Measurements from ENCODE around the gene GYPE. TPM values are rescaled to one million over a fixed set of nuclear protein-coding genes. Genes with fewer than 3 reads are reported as not detected.
"Not testable (repeated sequence)": the region's sequence is repeated elsewhere in the genome, so short reads cannot be mapped to it uniquely, and the experiment has no call there.

The GYPE gene
- total and polyA plus RNA-seq, 4 experiments from 2014 or later: 0.58 to 1.6 (median 1.3) TPM; not detected in 1

DNA sequence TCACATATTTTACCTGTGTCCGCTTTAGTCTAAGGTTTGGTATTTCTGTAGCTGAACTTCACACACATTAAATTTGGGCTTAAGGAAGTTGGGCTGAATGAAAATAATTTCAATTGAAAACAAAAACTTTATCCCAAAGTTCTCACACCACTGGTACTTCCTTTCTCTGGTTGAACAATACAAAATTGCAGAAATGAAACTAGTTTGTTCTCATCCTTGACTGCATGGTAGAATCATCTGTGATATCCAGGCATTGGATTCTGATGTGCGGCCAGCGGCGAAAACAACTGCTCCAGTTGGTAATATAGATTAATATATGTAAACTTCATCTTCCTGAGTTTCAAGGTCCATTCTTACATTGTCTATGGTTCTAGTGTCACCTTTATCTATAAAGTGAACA, 15.0 kb downstream of the GYPE start:
- H3K36me3 ChIP-seq (ENCODE audit: insufficient read depth, low read length); H3K27ac Mint-ChIP-seq; H3K4me3 ChIP-seq (ENCODE audit: low read length in 2 of 2); H3K36me3 Mint-ChIP-seq; DNase-seq; intact Hi-C loops (cut with micrococcal nuclease); CTCF ChIA-PET (ENCODE audit: partially characterized antibody); H3K4me1 ChIP-seq (ENCODE audit: insufficient read depth, low read length); H3K9me3 Mint-ChIP-seq; H3K4me3 Mint-ChIP-seq; POLR2A ChIA-PET (ENCODE audit: partially characterized antibody); H3K9me3 ChIP-seq (ENCODE audit: control insufficient read depth in 1 of 2, low read length in 2 of 2); H3K27me3 ChIP-seq (ENCODE audit: insufficient read depth, low read length); H3K27me3 Mint-ChIP-seq; H3K4me1 Mint-ChIP-seq; H3K27ac ChIP-seq (ENCODE audit: low read depth, low read length): not testable (repeated sequence)

DNA sequence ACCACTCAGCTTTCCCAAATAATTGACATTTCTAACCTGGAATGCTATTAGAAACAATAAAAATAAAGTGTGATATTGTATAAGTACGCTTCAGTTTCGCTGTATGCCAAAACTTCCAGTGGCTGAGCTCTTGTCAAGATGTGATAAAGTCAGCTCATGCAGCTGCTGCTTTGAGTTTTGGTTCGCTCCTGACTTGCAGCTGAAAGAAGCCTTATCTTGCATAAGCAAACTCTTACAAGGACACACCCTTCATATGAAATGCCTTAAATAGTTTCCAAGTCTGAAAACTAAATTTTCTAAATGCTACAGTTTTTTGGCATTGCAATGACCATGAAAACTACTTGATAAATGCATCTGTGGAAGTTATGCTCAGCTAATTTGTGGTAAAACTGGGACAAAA, 17.2 kb downstream of the GYPE start:
- H3K27me3 Mint-ChIP-seq; H3K36me3 ChIP-seq (ENCODE audit: insufficient read depth, low read length); H3K36me3 Mint-ChIP-seq; H3K4me3 ChIP-seq (ENCODE audit: low read length in 2 of 2); H3K27ac Mint-ChIP-seq; DNase-seq; H3K4me1 ChIP-seq (ENCODE audit: insufficient read depth, low read length); H3K9me3 ChIP-seq (ENCODE audit: control insufficient read depth in 1 of 2, low read length in 2 of 2); H3K4me3 Mint-ChIP-seq; H3K27me3 ChIP-seq (ENCODE audit: insufficient read depth, low read length); H3K27ac ChIP-seq (ENCODE audit: low read depth, low read length); POLR2A ChIA-PET (ENCODE audit: partially characterized antibody); H3K4me1 Mint-ChIP-seq; H3K9me3 Mint-ChIP-seq; CTCF ChIA-PET (ENCODE audit: partially characterized antibody); intact Hi-C loops (cut with micrococcal nuclease): not testable (repeated sequence)

DNA sequence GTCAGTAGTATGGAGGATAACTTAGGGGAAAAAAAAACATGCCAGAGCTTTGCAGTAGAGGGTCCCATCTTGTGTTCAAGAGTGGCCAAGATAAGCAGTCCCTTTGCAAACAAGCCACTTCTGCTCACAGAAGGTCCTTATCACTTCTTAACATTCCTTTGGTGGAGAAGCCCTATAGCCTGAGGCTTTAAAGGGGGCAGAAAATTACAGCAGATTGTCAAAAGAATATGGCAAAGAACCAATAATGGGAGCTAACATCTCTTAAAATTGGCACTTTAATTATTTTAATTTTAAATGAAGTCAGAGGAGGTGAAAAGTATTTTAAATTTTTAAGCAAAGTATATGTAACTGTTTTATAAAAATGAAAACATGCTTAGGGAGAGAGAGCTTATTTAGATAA, 20.4 kb downstream of the GYPE start:
- intact Hi-C loops (cut with micrococcal nuclease); H3K4me3 Mint-ChIP-seq: not testable (repeated sequence)

DNA sequence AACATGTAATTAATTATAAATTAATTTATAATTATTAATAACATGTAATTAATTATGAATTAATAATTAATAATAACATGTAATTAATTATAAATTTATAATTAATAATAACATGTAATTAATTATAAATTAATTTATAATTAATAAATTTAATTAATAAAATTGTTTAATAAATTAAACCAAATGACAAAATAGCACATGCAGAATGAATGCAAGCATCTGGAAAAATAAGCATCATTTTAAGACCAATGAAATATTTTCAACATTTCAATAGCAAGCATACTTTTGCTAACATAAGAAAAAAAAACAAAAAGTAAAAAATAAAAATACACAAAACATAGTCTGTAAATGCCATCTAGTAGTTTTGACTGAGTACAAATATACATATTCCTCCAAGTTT, 21.8 kb downstream of the GYPE start:
- Mint-ChIP-seq H3K4me3 (no peak overlapping the region), H3K27me3 (no peaks in the 10 kb centered on the region), H3K4me1 (no peaks in the 10 kb centered on the region), H3K9me3 (no peaks in the 10 kb centered on the region), H3K27ac (no peak overlapping the region), H3K36me3 (no peaks in the 10 kb centered on the region)
- ChIA-PET POLR2A (ENCODE audit: partially characterized antibody) (no interaction called here), CTCF (ENCODE audit: partially characterized antibody) (no interaction called here)
- Histone ChIP-seq H3K27ac (ENCODE audit: low read depth, low read length) (no peak overlapping the region), H3K4me3 (ENCODE audit: low read length in 2 of 2) (no peak overlapping the region), H3K36me3 (ENCODE audit: insufficient read depth, low read length) (no peaks in the 10 kb centered on the region), H3K9me3 (ENCODE audit: control insufficient read depth in 1 of 2, low read length in 2 of 2) (no peaks in the 10 kb centered on the region), H3K27me3 (ENCODE audit: insufficient read depth, low read length) (no peaks in the 10 kb centered on the region), H3K4me1 (ENCODE audit: insufficient read depth, low read length) (no peaks in the 10 kb centered on the region)
- intact Hi-C loops (cut with micrococcal nuclease): no loop called here
- DNase-seq: no peak

More for the DNA sequence above, 20.4 kb downstream of the GYPE start:
- H3K27me3 Mint-ChIP-seq; H3K4me3 ChIP-seq (ENCODE audit: low read length in 2 of 2); DNase-seq; H3K27ac ChIP-seq (ENCODE audit: low read depth, low read length); H3K36me3 Mint-ChIP-seq; H3K36me3 ChIP-seq (ENCODE audit: insufficient read depth, low read length); H3K27me3 ChIP-seq (ENCODE audit: insufficient read depth, low read length); H3K9me3 Mint-ChIP-seq; H3K9me3 ChIP-seq (ENCODE audit: control insufficient read depth in 1 of 2, low read length in 2 of 2); POLR2A ChIA-PET (ENCODE audit: partially characterized antibody); CTCF ChIA-PET (ENCODE audit: partially characterized antibody); H3K4me1 Mint-ChIP-seq; H3K4me1 ChIP-seq (ENCODE audit: insufficient read depth, low read length); H3K27ac Mint-ChIP-seq: not testable (repeated sequence)

DNA sequence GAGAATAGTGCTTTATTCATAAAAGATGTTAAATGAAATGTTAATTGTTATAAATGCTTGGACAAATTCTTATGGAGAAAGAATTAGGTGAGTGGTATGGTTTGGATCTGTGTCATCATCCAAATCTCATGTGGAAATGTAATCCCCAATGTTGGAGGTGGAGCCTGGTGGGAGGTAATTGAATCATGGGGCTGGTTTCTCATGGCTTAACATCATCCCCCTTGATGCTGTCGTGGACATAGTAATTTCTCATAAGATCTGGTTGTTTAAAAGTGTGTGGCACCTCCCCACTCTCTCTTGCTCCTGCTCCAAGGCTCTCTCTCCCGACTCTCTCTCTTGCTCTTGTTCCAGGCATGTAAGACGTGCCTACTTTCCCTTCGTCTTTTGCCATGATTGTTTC, 22.5 kb downstream of the GYPE start:
- H3K4me3 ChIP-seq (ENCODE audit: low read length in 2 of 2): no peak overlapping the region
- no peaks in the 10 kb centered on the region for H3K4me1 Mint-ChIP-seq
- no peak overlapping the region for H3K27ac ChIP-seq (ENCODE audit: low read depth, low read length)
- ChIA-PET POLR2A (ENCODE audit: partially characterized antibody) (no interaction called here), CTCF (ENCODE audit: partially characterized antibody) (no interaction called here)
- H3K9me3 Mint-ChIP-seq: no peaks in the 10 kb centered on the region
- DNase-seq: no peak
- H3K27ac Mint-ChIP-seq: no peak overlapping the region
- H3K36me3 Mint-ChIP-seq: no peaks in the 10 kb centered on the region
- H3K27me3 Mint-ChIP-seq: no peaks in the 10 kb centered on the region
- intact Hi-C loops (cut with micrococcal nuclease): no loop called here
- H3K9me3 ChIP-seq (ENCODE audit: control insufficient read depth in 1 of 2, low read length in 2 of 2): no peaks in the 10 kb centered on the region
- H3K36me3 ChIP-seq (ENCODE audit: insufficient read depth, low read length): no peaks in the 10 kb centered on the region
- H3K4me1 ChIP-seq (ENCODE audit: insufficient read depth, low read length): no peaks in the 10 kb centered on the region
- H3K4me3 Mint-ChIP-seq: no peak overlapping the region
- no peaks in the 10 kb centered on the region for H3K27me3 ChIP-seq (ENCODE audit: insufficient read depth, low read length)

DNA sequence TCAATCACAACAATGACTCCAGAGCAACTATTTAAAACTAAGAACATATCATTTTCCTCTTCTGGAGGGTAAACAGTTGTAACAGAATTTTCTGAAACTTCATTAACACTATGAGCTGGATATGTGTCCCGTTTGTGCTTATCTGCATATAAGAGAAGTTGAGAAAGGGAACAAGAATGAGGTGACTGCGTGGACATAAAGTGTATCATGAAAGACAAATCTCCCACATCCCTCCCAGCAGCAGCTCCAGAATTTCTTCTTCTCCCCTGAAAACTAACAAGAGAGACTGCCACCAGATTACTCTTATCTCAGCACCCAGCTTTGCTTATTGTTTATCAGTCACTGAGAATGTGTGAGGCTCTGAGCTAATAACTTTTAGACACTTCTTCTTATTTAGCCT, 25.8 kb downstream of the GYPE start:
- CTCF ChIA-PET (ENCODE audit: partially characterized antibody); H3K27me3 ChIP-seq (ENCODE audit: insufficient read depth, low read length); H3K36me3 Mint-ChIP-seq; H3K9me3 ChIP-seq (ENCODE audit: control insufficient read depth in 1 of 2, low read length in 2 of 2); H3K9me3 Mint-ChIP-seq; H3K27me3 Mint-ChIP-seq; H3K36me3 ChIP-seq (ENCODE audit: insufficient read depth, low read length); H3K27ac Mint-ChIP-seq; H3K4me1 Mint-ChIP-seq; POLR2A ChIA-PET (ENCODE audit: partially characterized antibody); H3K4me3 Mint-ChIP-seq; intact Hi-C loops (cut with micrococcal nuclease); DNase-seq; H3K4me1 ChIP-seq (ENCODE audit: insufficient read depth, low read length); H3K27ac ChIP-seq (ENCODE audit: low read depth, low read length); H3K4me3 ChIP-seq (ENCODE audit: low read length in 2 of 2): not testable (repeated sequence)

DNA sequence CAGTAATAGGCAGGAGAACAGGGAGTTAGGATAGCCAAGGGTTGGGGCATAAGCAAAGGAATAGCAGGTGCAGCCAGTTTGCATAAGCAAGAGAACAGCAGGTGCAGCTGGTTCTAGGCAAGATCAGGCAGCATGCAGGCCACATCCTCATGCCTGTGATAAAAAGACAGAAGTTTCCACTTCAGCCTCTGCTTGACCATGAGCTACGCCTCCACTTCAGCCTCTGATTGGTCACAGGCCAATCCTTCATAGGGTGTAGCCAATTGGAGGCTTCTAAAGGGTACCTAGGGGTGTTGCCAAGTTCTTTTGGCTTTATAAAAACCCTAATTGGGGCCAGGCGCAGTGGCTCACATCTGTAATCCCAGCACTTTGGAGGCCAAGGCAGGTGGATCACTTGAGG, 30.0 kb downstream of the GYPE start:
- H3K27ac ChIP-seq (ENCODE audit: low read depth, low read length); H3K27me3 ChIP-seq (ENCODE audit: insufficient read depth, low read length); POLR2A ChIA-PET (ENCODE audit: partially characterized antibody); H3K4me1 Mint-ChIP-seq; CTCF ChIA-PET (ENCODE audit: partially characterized antibody); H3K27ac Mint-ChIP-seq; H3K9me3 Mint-ChIP-seq; H3K4me1 ChIP-seq (ENCODE audit: insufficient read depth, low read length); H3K4me3 ChIP-seq (ENCODE audit: low read length in 2 of 2); H3K4me3 Mint-ChIP-seq; H3K36me3 ChIP-seq (ENCODE audit: insufficient read depth, low read length); H3K27me3 Mint-ChIP-seq; intact Hi-C loops (cut with micrococcal nuclease); H3K9me3 ChIP-seq (ENCODE audit: control insufficient read depth in 1 of 2, low read length in 2 of 2); DNase-seq; H3K36me3 Mint-ChIP-seq: not testable (repeated sequence)

DNA sequence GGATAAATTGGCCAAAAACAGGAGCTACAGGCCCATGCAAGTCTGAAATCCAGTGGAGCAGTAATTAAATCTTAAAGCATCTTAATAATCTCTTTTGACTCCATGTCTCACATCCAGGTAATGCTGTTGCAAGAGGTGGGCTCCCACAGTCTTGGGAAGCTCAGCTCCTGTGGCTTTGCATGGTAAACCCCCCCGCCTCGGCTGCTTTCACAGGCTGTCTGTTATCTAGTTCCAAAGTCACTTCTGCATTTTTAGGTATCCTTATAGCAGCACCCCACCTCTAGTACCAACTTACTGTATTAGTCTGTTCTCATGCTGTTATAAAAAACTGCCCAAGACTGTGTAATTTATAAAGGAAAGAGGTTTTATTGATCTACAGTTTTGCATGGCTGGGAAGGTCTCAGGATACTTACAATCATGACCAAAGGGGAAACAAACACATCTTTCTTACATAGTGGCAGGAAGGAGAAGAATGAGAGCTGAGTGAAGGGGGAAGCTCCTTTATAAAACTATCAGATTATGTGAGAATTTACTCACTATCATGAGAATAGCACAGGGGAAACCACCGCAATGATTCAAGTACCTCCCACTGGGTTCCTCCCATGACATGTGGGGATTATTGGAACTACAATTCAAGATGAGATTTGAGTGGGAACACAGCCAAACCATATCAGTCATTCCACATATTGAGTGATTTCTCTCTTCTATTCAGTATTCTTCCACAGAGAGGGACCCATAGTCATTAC, 34.7 kb downstream of the GYPE start:
- H3K27ac ChIP-seq (ENCODE audit: low read depth, low read length); H3K36me3 Mint-ChIP-seq; intact Hi-C loops (cut with micrococcal nuclease); H3K4me1 Mint-ChIP-seq; CTCF ChIA-PET (ENCODE audit: partially characterized antibody); DNase-seq; POLR2A ChIA-PET (ENCODE audit: partially characterized antibody); H3K27ac Mint-ChIP-seq; H3K4me3 ChIP-seq (ENCODE audit: low read length in 2 of 2); H3K4me1 ChIP-seq (ENCODE audit: insufficient read depth, low read length); H3K9me3 Mint-ChIP-seq; H3K36me3 ChIP-seq (ENCODE audit: insufficient read depth, low read length); H3K9me3 ChIP-seq (ENCODE audit: control insufficient read depth in 1 of 2, low read length in 2 of 2); H3K27me3 ChIP-seq (ENCODE audit: insufficient read depth, low read length); H3K4me3 Mint-ChIP-seq; H3K27me3 Mint-ChIP-seq: not testable (repeated sequence)

All from CD4-positive, alpha-beta memory T cell (primary cell).